Body of pancreas (tissue), 4 donors: ENCODE measurements around the gene CAMTA1. TPM values are rescaled to one million over a fixed set of nuclear protein-coding genes. Genes with fewer than 3 reads are reported as not detected.

ENCODE experiments used
- ATAC-seq: fragments of 150-250 bp; one replicate; pipeline ENCODE4 v1.9.1; 2016
- DNase-seq, 4 donors: peaks; one replicate each; pipeline ENCODE4 v3.0.0-alpha.2; 2019
- H3K27ac ChIP-seq, 4 donors: fragments of 200-600 bp; sonication (generic); 1 replicate in 3 of 4; 2 replicates in 1 of 4; pipeline versions ENCODE4 v1.5.1 to v1.6.1; 2016 to 2019; ENCODE audit warnings: mild to moderate bottlenecking in 1 of 4, mixed read lengths in 1 of 4, moderate library complexity in 1 of 4
- H3K27me3 ChIP-seq, 2 donors: fragments of 200-600 bp; sonication (generic); one replicate each; pipeline ENCODE4 v1.6.0; 2016; ENCODE audit warnings: mild to moderate bottlenecking in 1 of 2
- H3K36me3 ChIP-seq, 2 donors: fragments of 200-600 bp; sonication (generic); replicated peaks in 1 of 2; 2 replicates each; pipeline ENCODE4 v1.5.1; 2016; ENCODE audit warnings: low read depth in 2 of 2; ENCODE audit not compliant: insufficient read depth in 1 of 2
- H3K4me1 ChIP-seq: fragments of 200-600 bp; sonication (generic); one replicate; pipeline ENCODE4 v1.6.0; 2016
- H3K4me3 ChIP-seq, 2 donors: fragments of 200-600 bp; sonication (generic); 1 replicate in 1 of 2; 2 replicates in 1 of 2; pipeline ENCODE4 v1.5.1; 2016 to 2019
- H3K9me3 ChIP-seq, 3 donors: fragments of 200-600 bp; sonication (generic); 1 replicate in 2 of 3; 2 replicates in 1 of 3; pipeline ENCODE4 v1.5.1; 2016
- POLR2A ChIP-seq, 3 donors: fragments of 450-650 bp; IDR thresholded peaks; one replicate each; pipeline ENCODE4 v1.6.1; 2016; ENCODE audit warnings: antibody characterized with exemption in 3 of 3, mild to moderate bottlenecking in 2 of 3
- WGBS, 2 donors: methylation state at CpG; one replicate each; pipeline ENCODE4 v1.1.5; 2017; 5-methylcytosine and 5-hydroxymethylcytosine counted together
- intact Hi-C: fragments of 100-400 bp; cut with DNase I; formaldehyde crosslinking; loops from one replicate; pipeline ENCODE4 v1.15.1; 2023
- total RNA-seq, 2 donors: library from RNA; depleted of rRNA; stranded (reverse); fragments of >200 nt; gene quantifications; one replicate each; pipeline ENCODE4 v1.1.0, GENCODE V29; 2016
- TF ChIP-seq, protein P1 (sequence below), 7 experiments: fragments of 450-650 bp in 4 of 7; fragments of 200-600 bp in 3 of 7; sonication (generic) in 3 of 7; IDR thresholded peaks; one replicate each; pipeline ENCODE4 v1.5.1; 2016 to 2019; ENCODE audit warnings: antibody characterized with exemption in 7 of 7

CAMTA1 gene
- total RNA-seq, 2 donors from 2014 or later: 36.3 to 59.7 TPM

DNA sequence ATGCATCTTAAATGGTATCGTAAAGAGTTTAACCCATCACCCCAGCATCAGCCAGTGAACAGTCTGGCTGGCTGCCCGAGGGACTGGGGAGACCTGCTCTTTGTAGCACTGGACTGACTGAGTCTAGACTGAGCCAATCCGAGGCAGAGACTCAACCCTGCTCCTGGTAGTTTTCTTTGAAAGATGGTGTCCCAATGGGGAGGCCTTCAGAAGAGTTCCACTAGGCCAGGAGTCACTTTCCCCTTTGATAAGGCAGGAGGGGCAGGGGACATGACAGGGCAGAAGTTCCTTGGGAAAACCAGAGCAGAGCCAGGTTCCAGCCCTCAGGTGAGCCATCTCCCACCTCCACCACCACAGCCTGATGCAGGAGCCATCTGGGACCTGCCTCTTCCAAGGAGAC is 203.5 kb downstream of the CAMTA1 start:
- H3K36me3 ChIP-seq: no peaks in the 10 kb centered on the region
- DNase-seq (no peak), ATAC-seq (no peak)
- TF ChIP-seq POLR2A (IDR thresholded peaks at IDR 0.05): no peak
- TF ChIP-seq, protein P1, sequence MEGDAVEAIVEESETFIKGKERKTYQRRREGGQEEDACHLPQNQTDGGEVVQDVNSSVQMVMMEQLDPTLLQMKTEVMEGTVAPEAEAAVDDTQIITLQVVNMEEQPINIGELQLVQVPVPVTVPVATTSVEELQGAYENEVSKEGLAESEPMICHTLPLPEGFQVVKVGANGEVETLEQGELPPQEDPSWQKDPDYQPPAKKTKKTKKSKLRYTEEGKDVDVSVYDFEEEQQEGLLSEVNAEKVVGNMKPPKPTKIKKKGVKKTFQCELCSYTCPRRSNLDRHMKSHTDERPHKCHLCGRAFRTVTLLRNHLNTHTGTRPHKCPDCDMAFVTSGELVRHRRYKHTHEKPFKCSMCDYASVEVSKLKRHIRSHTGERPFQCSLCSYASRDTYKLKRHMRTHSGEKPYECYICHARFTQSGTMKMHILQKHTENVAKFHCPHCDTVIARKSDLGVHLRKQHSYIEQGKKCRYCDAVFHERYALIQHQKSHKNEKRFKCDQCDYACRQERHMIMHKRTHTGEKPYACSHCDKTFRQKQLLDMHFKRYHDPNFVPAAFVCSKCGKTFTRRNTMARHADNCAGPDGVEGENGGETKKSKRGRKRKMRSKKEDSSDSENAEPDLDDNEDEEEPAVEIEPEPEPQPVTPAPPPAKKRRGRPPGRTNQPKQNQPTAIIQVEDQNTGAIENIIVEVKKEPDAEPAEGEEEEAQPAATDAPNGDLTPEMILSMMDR (IDR thresholded peaks at IDR 0.05): no peak
- H3K27me3 ChIP-seq: peaks cover 0 to 4% of the 10 kb centered on the region in 2 donors
- no peaks in the 10 kb centered on the region for H3K9me3 ChIP-seq
- intact Hi-C loops: no loop called here
- H3K4me3 ChIP-seq: no peak overlapping the region
- WGBS, 2 donors: 49% methylated on average over 3 of the region's 3 CpGs
- H3K27ac ChIP-seq: no peak overlapping the region
- H3K4me1 ChIP-seq: no peaks in the 10 kb centered on the region

DNA sequence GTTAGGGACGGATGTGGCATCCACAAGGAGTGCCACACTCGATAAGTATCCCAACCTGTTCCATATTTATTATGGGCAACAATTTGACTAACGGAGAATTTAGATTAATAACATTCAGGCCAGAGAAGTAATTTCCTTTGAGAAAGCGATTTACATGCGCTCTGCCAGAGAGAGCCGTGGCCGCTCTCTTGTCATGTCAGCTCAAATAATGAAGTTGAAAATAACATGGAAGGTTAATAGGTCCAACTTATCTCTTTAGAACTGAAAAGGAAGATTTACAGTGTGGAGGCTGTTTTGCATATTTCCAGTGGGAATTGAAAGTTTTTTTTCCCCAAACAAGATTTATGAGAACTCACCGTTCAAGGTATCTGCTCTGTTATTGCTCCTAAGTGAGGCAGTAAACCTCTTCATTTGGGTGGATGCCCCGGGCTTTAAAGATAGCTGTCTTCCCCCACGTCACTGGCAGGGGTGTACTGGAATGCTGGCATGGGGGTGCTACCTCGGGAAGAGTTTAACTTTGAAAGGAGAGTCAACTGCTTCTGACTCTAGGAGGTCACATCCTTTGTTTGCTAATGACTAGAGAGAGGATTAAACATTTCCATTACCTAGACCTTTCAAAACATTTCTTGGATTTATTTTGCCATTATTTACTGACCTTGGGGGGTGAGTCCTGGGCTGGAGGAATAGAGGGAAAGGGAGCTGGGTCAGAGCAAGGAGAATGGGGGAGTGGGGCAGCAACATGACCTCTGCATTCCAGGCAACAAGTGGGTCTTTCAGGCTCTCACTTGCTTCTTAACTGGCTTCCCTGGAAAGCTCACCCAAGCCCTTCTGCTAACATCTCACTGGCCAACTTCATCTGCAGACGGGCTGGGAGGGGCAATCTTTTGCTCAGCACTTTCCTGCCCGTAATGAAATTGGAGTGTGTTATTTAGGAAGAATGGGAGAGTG is 204.2 kb downstream of the CAMTA1 start:
- no peak for TF ChIP-seq POLR2A (IDR thresholded peaks at IDR 0.05)
- TF ChIP-seq, protein P1 (IDR thresholded peaks at IDR 0.05): no peak
- no peak for ATAC-seq
- Histone ChIP-seq H3K4me3 (no peak overlapping the region), H3K27ac (no peak overlapping the region), H3K36me3 (no peaks in the 10 kb centered on the region), H3K27me3 (peaks cover 0 to 4% of the 10 kb centered on the region in 2 donors), H3K9me3 (no peaks in the 10 kb centered on the region), H3K4me1 (no peaks in the 10 kb centered on the region)
- 52 to 57% methylated on average over 13 of the region's 13 CpGs for WGBS, 2 donors
- DNase-seq: no peak
- intact Hi-C loops: no loop called here

DNA sequence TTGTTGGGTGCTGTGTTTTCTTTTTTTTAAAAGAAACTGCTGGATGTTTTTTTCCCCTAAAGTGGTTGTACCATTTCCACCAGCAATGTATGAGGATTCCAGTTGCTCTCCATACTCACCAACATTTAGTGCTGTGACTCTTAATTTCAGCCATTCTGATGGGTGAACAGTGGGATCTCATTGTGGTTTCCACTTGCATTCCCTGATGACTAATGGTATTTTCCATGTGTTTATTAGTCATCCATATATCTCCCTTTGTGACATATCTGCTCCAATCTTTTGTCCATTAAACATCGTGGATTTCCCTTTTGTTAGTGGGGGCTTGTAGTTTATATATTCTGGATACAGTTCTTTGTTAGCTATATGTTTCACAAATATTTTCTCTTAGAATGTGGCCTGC is 206.0 kb downstream of the CAMTA1 start:
- no peaks in the 10 kb centered on the region for H3K4me1 ChIP-seq
- intact Hi-C loops: no loop called here
- H3K27ac ChIP-seq: no peak overlapping the region
- WGBS, 2 donors: 60 to 69% methylated on average over 1 of the region's 1 CpG
- no peaks in the 10 kb centered on the region for H3K36me3 ChIP-seq
- no peak overlapping the region for H3K4me3 ChIP-seq
- DNase-seq (no peak), ATAC-seq (no peak)
- peaks cover 0 to 4% of the 10 kb centered on the region in 2 donors for H3K27me3 ChIP-seq
- TF ChIP-seq, protein P1 (IDR thresholded peaks at IDR 0.05): no peak
- no peak for TF ChIP-seq POLR2A (IDR thresholded peaks at IDR 0.05)
- no peaks in the 10 kb centered on the region for H3K9me3 ChIP-seq

DNA sequence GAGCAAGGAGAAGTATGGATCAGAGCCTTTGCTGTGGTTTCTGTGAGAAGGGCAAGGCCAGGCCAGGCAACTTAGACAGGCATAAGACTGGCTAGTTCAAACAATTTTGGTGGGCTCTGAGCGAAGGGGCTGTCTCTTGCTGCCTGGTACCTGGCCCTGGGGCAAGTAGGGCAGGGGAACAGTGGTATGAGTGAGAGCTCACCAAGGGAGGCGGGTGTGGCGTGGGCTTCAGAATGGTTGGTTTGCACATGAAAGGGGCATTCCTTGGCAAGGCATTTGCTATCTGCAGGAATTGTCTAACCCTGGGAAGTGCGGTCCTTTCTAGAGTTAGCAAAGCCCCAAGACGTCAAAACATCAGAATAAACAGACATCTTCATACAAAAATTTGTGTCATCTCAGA is 210.5 kb downstream of the CAMTA1 start:
- ATAC-seq: no peak
- Histone ChIP-seq H3K4me3 (no peak overlapping the region), H3K36me3 (no peaks in the 10 kb centered on the region), H3K9me3 (no peaks in the 10 kb centered on the region), H3K27ac (no peak overlapping the region), H3K4me1 (no peaks in the 10 kb centered on the region), H3K27me3 (no peaks in the 10 kb centered on the region)
- WGBS, 2 donors: 78 to 88% methylated on average over 5 of the region's 5 CpGs
- intact Hi-C loops: no loop called here
- TF ChIP-seq, protein P1 (IDR thresholded peaks at IDR 0.05): no peak
- TF ChIP-seq POLR2A (IDR thresholded peaks at IDR 0.05): no peak
- no peak for DNase-seq

DNA sequence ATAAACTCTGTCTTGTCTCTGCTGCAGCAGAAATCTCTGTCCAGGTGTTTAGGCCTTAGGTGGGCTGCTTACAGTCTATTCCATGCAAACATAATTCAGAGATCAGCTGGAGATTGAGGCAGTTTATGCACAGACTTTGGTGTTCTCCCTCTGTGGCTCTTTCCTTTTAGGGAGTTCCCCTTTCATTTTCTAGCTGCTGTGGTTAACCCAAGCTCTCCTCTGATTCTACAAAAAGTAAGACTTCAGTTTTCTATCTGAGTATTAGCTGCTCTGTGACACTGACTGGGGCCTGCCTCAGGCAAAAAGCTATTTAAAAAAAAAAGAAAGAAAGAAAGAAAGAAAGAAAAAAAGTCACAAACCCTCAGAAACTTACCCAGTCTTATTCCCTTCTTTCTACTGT is 211.1 kb downstream of the CAMTA1 start:
- ATAC-seq: no peak
- intact Hi-C loops: no loop called here

More for the DNA sequence above, 211.1 kb downstream of the CAMTA1 start:
- Histone ChIP-seq H3K4me1 (no peaks in the 10 kb centered on the region), H3K9me3 (no peaks in the 10 kb centered on the region), H3K27ac (no peak overlapping the region), H3K27me3 (no peaks in the 10 kb centered on the region), H3K4me3 (no peak overlapping the region), H3K36me3 (no peaks in the 10 kb centered on the region)
- DNase-seq: no peak
- TF ChIP-seq POLR2A (IDR thresholded peaks at IDR 0.05): no peak
- TF ChIP-seq, protein P1 (IDR thresholded peaks at IDR 0.05): no peak
